GM21447 (cell line): ENCODE data around the gene LRRC63.
"Not testable (repeated sequence)": the region's sequence is repeated elsewhere in the genome, so short reads cannot be mapped to it uniquely, and the experiment has no call there.

ENCODE experiments used
- ATAC-seq: cut with Tn5 transposase; IDR thresholded peaks from one replicate; pipeline ENCODE4 v1.9.1; 2021; ENCODE audit not compliant: unreplicated experiment

LRRC63 gene

DNA sequence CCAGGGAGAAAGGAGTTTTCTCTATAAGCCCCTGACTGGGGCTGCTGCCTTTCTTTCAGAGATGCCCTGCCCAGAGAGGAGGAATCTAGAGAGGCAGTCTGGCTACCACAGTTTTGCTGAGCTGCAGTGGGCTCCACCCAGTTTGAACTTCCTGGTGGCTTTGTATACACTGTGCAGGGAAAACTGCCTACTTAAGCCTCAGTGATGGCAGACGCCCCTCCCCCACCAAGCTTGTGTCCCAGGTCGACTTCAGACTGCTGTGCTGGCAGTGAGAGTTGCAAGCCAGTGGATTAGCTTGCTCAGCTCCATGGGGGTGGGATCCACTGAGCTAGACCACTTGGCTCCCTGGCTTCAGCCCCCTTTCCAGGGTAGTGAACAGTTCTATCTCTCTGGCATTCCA, 8.5 kb downstream of the LRRC63 start:
- not testable (repeated sequence) for ATAC-seq

DNA sequence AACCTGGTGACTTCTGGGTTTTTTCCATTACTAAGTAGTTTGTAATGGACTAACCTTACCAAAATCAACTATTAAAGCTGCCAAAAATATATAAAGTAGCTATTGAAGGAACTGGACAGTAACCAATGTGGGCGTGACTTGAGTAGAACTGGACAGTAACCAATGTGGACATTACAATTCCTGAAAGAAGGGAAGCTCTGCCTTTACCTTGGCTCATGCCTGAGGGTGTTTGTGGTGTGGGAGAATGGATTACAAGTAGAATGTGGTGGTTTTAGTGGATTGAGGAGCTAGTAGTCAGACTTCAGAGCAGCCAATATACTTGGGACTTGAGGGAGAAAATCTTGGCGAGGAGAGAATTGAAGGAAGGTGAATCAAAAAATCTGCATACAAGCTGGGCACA, 17.5 kb downstream of the LRRC63 start:
- ATAC-seq, result no peak

DNA sequence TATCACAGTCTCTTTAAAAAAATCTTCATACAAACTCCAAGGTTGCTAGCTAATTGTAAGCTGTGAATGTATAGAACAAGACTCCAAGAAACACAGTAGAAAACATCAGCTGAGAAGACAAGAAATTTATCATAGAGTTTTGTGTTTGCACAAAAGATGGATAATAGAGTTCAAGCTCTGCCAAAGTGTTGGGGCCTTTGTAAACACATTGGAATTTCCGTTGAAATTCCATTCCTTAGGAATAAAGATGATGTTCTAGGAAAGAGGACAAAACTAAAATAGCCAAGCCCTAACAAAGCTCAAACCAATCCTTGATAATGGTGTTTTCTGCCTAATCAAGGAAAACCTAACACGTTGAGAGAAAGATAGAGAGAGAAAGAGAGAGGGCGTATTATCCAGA, 20.6 kb downstream of the LRRC63 start:
- no peak for ATAC-seq

DNA sequence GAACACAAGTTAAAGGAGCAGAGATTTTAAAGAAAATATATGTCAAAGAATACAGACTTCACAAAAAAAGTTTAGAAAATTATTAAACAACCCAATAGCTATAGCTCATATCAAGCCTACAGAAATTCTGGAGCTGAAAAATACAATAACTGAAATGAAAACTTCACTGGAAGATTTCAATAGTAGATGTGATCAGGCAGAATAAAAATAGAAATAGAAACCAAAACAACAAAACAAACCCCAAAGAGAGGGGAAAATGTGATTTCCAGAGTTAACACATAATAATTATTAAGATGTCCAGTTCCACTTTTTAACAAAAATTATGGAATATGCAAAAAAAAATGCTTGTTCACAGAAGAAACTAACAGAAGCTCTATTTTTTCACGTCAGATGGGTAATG, 23.6 kb downstream of the LRRC63 start:
- ATAC-seq, result no peak

DNA sequence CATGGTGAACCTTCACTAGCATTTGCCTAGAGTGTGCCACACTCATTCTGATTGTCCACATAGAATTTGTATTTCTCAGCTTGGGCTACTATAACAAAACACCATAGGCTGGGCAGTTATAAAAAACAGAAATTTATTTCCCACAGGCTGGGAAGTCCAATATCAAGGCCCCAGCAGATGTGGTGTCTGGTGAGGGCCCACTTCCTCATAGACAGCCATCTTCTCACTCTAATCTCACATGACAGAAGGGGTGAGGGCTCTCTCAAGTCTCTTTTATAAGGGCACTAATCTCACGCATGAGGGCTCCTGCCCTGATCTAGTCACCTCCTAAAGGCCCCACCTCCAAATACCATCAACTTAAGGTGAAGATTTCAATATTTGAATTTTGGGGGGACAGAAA, 53.6 kb downstream of the LRRC63 start:
- ATAC-seq, result no peak

DNA sequence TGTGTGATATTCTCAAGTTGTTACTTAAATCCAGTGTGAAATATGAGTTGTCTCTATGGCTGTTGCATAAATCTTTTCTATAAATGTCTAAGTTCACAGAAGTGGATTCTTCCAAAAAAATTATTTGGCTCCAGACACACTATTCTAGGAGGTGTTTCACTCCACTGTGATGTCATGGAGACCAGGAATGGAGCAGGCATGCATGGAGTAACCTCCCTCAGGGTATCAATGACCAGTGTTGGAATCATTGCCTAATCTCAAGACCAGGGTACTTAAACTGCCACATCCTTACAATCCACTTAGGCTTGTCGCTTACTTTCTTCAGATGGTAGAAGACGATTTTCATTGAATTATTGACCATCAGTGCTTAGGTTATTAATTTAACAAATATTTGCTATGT, 55.4 kb downstream of the LRRC63 start:
- no peak for ATAC-seq

DNA sequence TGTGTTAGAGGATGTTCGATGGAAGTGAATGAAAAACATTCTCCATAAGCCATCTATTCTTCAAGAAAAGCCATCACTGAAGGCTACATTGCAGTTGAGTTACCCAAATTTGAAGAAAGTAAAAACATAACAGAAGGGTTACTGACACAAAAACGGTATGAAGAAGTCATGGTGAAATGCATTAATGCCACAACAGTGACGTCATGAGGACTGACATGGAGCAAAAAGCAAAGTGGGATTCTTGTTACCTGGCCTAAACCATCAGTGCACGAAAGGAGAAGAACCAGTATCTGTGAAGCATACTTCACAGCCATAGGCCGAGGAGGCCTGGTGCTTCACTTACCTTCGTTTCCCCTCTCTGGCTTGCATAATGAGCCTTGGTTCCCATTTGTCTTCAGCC, 58.7 kb downstream of the LRRC63 start:
- ATAC-seq, result no peak

DNA sequence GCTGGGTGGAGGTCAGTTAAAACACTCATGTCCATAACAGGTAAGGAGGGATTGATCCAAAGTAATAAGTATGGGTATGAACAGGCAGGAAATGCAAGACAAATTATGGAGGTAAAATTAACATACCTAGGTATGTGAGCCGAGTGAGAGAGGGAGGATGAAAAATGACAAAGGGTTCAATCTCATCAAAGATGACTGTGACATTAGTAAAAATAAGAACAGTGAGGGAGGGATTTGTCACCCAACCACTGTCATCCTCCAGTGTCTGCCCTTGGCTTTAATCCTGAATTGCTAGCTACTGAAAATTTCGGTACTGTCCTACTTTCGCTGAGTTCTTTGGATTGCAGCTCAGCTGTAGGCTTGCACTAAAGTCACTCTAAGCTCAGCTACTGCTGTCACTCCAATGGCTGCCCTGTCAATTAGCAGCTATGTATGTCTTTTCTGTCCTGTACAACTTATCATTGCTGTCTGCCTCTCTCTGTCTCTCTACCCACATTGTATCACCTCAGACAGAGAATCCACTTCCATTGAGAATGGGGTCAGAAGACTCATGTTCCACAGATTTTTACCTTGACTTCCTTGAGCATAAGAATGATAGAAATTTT, 62.5 kb downstream of the LRRC63 start:
- ATAC-seq, result no peak

DNA sequence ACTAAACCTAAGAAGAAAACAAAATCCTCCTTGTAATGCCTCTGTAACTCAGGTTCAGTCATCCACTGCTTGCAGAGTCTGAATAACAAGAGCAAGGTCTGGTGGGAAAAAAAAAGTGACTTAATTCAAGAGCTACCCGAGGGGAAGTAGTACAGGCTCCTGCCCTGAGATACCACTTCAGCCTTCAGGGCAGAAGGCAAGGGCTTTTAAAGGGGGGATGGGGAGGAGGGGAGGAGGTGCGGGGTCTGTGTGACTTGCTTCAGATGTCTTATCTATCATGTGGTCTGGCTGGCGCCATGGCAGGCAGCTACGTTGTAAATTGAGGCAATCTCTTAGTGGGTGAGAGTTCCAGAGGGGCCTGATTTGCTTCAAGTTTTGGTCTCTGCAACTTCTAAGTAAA, 66.7 kb downstream of the LRRC63 start:
- ATAC-seq, result no peak

DNA sequence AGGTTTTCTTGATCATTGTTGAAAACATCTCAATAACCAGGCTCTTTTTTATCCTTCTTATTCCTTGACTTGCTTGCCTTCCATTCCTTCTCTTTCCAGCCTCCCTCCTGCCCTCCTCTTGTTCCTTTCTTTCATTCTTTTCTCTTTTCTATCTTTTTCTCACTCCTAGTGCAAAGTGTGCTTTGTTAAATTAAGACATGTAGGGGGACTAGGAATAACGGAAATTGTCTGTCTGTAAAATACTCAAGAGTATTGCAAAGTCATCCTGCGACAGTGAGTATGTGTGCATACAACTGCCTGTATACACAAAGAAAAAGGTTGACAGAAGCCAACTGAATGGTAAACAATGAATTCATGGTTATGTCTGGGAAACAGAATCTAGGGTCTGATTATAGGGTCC, 70.1 kb downstream of the LRRC63 start:
- no peak for ATAC-seq

DNA sequence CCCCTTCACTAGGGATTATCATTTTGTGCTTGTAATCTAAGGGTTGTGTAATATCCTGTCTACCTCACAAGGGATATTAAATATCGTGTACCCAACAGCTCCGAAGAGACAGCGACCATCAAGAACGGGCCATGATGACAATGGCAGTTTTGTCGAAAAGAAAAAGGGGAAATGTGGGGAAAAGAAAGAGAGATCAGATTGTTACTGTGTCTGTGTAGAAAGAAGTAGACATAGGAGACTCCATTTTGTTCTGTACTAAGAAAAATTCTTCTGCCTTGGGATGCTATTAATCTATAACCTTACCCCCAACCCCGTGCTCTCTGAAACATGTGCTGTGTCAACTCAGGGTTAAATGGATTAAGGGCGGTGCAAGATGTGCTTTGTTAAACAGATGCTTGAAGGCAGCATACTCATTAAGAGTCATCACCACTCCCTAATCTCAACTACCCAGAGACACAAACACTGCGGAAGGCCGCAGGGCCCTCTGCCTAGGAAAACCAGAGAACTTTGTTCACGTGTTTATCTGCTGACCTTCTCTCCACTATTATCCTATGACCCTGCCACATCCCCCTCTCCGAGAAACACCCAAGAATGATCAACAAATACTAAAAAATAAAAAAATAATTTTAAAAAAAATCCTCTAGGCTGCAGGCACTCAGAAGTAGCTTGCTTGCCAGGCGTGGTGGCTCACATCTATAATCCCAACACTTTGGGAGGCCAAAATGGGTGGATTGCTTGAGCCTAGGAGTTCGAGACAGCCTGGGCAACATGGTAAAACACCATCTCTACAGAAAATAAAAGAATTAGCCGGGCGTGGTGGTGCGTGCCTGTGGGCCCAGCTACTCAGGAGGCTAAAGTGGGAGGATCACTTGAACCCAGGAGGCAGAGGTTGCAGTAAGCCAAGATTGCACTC, 72.4 kb downstream of the LRRC63 start:
- not testable (repeated sequence) for ATAC-seq

DNA sequence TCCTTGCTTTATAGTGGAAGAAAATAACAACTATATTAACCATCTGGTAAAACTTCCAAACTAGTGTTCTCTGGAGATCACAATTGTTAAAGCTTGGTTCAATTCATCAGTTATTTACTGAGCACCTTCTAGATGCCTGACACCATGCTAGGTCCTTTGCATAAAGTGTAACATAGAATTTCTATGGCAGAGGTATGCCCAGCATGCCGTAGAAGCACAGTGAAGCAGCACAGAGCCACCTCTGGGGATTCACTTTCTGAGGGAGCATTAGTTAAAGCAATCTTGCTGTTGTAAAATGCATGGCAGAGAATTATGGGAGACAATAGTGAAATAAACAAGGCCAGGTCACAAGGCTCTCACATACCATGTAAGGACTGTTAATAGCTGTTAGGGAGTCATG, 75.2 kb downstream of the LRRC63 start:
- no peak for ATAC-seq

DNA sequence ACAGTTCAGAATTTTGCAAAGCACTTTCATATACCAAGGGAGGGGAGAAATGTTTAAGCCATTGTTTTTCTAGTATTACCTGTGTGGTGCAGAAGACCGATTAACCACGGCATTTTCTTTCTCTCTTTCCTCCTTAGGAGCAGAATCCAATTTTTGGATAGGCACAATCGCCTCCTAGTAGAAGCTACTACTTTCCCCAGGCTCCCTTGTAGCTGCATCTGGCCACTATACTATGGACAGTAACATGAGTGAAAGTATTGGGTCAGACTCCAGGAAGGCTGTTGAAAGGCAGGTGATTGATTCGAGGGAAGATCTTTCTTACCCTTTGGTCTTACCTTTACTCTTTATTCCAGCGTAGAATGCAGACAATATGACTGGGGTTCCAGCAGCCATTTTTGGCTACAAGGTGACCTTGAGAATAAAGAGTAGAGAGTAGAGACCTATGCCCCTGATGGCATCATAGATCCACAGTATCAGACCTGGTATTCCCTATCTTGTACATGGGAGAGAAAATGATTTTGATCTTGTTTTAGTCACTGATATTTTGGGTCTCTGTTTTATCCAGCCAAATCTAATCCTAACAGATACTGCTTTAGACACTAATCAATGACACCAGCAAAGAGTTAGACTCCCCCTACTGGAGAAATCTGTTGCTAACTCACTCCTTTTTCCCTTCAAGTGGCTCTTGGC, 77.0 kb downstream of the LRRC63 start:
- no peak for ATAC-seq

DNA sequence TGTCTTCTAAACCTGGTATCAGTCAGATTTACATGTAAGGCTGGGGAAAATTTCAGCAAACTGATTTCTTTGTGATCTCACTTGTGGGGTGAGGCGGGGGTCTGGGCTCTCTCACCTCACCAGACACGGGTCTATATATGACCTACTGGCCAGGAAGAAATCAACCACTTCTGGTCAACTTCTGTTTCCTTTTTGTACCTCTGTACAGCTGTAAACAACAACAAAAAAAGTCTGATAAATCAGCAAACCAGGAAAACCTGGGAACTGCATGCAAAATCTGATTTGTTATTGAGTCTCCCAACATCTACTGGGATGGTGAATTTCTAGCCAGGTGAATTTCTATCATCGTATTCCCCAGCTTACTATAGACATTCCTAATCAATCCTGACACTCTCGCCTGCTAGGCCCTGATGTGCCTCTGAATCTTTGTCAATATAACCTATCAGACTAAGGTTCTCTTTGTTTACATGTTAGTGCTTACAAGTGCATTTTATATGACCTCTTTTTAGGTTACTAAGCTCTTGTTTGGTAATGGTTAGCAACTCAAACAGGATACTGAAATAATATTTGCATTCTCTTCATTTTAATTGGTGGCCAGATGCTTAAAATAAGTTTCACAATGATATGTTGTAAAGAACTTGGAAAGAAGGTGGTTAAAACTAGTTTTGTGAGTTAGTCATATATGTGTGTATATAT, 77.7 kb downstream of the LRRC63 start:
- ATAC-seq, result no peak

DNA sequence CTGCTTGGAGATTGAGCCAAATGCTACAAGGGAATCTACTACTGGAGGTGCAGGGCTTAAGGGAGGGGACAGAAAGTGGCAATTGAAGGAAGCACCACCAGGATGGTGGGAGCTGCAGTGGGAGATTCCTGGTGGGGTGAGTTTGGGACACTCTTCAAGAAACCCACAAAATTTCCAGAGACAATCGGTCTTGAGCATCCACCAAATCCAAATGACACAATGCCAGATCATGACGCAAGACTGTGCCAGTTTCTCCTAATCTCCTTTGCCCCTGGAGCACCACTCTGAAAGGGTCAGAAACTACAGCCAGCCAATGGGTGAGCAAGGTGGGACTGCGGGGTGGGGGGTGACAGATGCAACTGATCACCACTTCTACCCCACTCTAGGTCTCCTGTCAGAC, 78.7 kb downstream of the LRRC63 start:
- ATAC-seq, result no peak

DNA sequence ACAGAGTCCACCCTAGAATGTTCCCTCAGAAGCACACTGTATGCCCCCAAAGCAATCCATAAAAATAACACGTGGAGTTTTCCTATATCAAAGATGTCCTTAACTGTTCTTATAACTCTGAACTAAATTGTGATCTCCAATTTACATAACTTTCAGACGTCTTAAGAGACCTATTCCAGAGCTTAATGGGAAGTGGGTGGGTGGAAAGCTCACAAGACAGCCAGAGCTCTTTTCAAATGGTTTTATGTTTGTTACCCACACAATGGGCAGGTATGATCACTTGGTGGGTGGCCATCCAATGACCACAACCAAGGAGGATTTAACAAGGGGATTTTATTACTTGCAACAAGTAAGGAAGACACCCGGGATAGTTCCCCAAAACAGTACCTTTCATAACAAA, 81.7 kb downstream of the LRRC63 start:
- no peak for ATAC-seq

DNA sequence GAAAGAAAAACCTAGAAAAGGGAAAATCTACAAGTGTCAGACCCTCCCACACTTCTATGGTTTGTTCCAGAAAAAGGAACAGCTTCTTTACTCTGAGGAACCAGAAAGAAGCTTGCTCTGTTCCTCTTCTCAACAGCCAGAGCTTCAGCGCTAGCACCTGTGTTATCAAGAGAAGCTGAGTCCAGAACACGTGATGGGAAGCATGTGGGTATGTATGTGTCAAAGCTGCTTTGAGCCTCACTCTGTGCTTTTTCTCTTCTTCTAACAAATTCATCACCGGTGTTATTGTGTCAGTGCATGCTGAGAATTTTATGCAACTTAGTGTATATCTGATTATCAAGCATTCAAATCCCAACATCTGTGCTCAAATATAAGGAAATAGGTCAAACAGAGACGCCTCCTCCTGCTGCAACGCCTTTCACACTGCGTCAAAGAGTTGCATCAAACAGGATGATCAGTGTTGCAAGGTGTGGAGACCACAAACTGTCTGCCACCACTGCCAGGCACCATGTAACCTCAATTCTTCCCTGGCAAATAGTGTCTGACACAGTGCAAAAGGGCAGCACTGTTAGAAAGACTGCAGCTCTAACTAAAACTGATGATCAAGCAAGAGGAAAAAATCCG, 83.9 kb downstream of the LRRC63 start:
- ATAC-seq, result peak; percentile 73

DNA sequence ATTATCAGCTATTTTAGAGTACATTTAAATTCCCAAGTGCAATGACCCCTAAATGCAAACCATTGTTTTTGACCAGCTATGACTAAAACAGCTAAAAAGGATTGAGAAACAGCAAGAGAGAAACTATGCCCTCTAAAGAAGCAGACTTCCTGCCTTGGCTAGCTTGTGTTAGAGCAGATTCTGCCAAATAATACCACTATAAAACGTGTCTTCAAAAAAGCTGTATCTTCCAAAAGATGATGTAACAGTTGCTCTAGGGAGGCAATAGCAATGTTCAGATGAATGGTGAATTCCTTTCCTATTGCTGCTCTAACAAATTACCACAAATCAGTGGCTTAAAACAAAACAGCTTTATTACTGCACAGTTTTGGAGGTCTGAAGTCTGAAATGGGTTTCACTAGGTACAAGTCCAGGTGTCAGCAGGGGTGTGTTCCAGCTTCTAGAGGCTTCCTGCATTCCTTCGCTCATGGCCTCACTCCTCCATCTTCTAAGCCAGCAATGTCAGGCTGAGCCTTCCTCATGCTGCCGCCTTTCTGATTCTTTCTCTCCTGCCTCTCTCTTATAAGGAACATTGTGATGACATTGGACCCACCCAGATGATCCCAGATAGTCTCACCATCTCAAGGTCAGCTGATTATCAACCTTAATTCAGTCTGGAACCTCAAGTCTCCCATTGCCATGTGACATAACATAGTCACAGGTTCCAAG, 84.5 kb downstream of the LRRC63 start:
- peak; percentile 37 for ATAC-seq

DNA sequence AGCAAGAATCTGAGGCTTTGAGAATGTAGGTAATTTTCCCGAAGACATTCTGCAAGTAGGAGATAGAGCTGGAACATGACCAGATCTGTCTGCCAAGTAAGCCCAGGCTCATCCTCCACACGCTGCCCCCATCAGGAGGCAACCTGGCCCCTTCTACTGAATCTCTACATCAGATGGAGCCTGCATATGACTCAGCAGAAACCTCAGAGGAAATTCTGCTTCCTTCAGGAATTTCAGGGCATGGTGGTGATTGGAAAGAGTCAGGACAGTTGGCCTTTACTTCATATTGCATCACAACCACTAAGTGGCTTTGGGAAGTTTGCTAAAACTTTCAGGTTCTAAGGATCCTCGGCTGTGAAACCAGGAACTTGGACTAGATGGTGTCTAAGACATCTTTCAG, 85.2 kb downstream of the LRRC63 start:
- no peak for ATAC-seq

DNA sequence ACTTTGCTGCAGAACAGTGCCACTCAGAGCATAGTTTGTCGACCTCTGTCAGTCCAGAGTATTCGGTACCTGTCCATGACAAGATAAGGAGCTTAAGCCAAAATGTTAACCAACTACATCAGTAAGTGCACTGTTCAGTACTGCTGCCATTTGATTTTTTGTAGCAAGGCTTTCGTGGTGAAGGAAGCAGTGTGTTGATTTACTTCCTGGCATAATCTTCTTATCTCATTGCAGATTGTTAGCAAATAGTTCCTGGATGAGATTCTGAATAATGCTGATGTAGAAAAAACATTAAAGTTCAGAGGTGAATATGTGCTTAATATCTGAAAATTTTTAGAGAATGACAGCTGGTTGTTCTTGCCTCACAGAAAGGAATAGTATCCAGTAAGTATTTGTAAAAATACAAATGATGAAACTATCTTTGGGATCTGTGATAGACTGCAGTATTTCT, 85.7 kb downstream of the LRRC63 start:
- no peak for ATAC-seq
